Measurements from ENCODE around the gene VOPP1.

Gene VOPP1

GRCh38 chr7:55486991-55487390 is 85.3 kb downstream of the VOPP1 start:
- DNase-seq = no peak
- Histone ChIP-seq H3F3A (ENCODE audit: insufficient read depth, low read length) (peaks cover 17% of the 10 kb centered on the region), H3K79me2 (ENCODE audit: low read length) (peaks cover 100% of the 10 kb centered on the region), H3K4me1 (ENCODE audit: low read length) (peaks cover 25% of the 10 kb centered on the region), H3K27ac (ENCODE audit: low read length) (no peak overlapping the region), H3K4me2 (ENCODE audit: low read depth, low read length) (no peak overlapping the region), H3K9me3 (replicated peaks; ENCODE audit: insufficient read depth, low read length) (no peaks in the 10 kb centered on the region), H4K20me1 (ENCODE audit: insufficient read depth, low read length) (no peaks in the 10 kb centered on the region), H3K4me3 (ENCODE audit: low read length) (no peak overlapping the region), H2AFZ (ENCODE audit: low read length) (no peak overlapping the region), H3K9me2 (replicated peaks; ENCODE audit: insufficient read depth, low read length) (no peaks in the 10 kb centered on the region), H3K36me3 (replicated peaks; ENCODE audit: insufficient read depth, low read length) (peaks cover 14% of the 10 kb centered on the region), H3K27me3 (replicated peaks; ENCODE audit: insufficient read depth, low read length) (no peaks in the 10 kb centered on the region), H3K9ac (ENCODE audit: low read length) (no peak overlapping the region)
- TF ChIP-seq CTCF (IDR thresholded peaks at IDR 0.05; ENCODE audit: low read length) = no peak
- TF ChIP-seq EZH2 (optimal IDR thresholded peaks at IDR 0.05; ENCODE audit: low read depth, low read length) = no peak
- no peak for TF ChIP-seq EZH2phosphoT487 (IDR thresholded peaks at IDR 0.05; ENCODE audit: low read length)

GRCh38 chr7:55486192-55486590 is 86.1 kb downstream of the VOPP1 start:
- Histone ChIP-seq H3K36me3 (replicated peaks; ENCODE audit: insufficient read depth, low read length) (peaks cover 14% of the 10 kb centered on the region), H3F3A (ENCODE audit: insufficient read depth, low read length) (peaks cover 17% of the 10 kb centered on the region), H3K4me3 (ENCODE audit: low read length) (no peak overlapping the region), H2AFZ (ENCODE audit: low read length) (no peak overlapping the region), H3K9me2 (replicated peaks; ENCODE audit: insufficient read depth, low read length) (no peaks in the 10 kb centered on the region), H3K9me3 (replicated peaks; ENCODE audit: insufficient read depth, low read length) (no peaks in the 10 kb centered on the region), H3K4me1 (ENCODE audit: low read length) (peaks cover 25% of the 10 kb centered on the region), H3K79me2 (ENCODE audit: low read length) (peaks cover 100% of the 10 kb centered on the region), H3K9ac (ENCODE audit: low read length) (no peak overlapping the region), H3K27ac (ENCODE audit: low read length) (no peak overlapping the region), H4K20me1 (ENCODE audit: insufficient read depth, low read length) (no peaks in the 10 kb centered on the region), H3K4me2 (ENCODE audit: low read depth, low read length) (no peak overlapping the region), H3K27me3 (replicated peaks; ENCODE audit: insufficient read depth, low read length) (no peaks in the 10 kb centered on the region)
- no peak for DNase-seq
- no peak for TF ChIP-seq EZH2phosphoT487 (IDR thresholded peaks at IDR 0.05; ENCODE audit: low read length)

- Histone ChIP-seq H2AFZ (ENCODE audit: low read length) (no peak overlapping the region), H3K27me3 (replicated peaks; ENCODE audit: insufficient read depth, low read length) (no peaks in the 10 kb centered on the region), H3K36me3 (replicated peaks; ENCODE audit: insufficient read depth, low read length) (peaks cover 14% of the 10 kb centered on the region), H3K9ac (ENCODE audit: low read length) (no peak overlapping the region), H3K9me3 (replicated peaks; ENCODE audit: insufficient read depth, low read length) (no peaks in the 10 kb centered on the region), H3K4me1 (ENCODE audit: low read length) (peaks cover 25% of the 10 kb centered on the region), H3F3A (ENCODE audit: insufficient read depth, low read length) (peaks cover 17% of the 10 kb centered on the region), H3K9me2 (replicated peaks; ENCODE audit: insufficient read depth, low read length) (no peaks in the 10 kb centered on the region), H3K79me2 (ENCODE audit: low read length) (peaks cover 100% of the 10 kb centered on the region), H3K27ac (ENCODE audit: low read length) (no peak overlapping the region), H3K4me3 (ENCODE audit: low read length) (no peak overlapping the region), H3K4me2 (ENCODE audit: low read depth, low read length) (no peak overlapping the region), H4K20me1 (ENCODE audit: insufficient read depth, low read length) (no peaks in the 10 kb centered on the region)
- TF ChIP-seq CTCF (IDR thresholded peaks at IDR 0.05; ENCODE audit: low read length) (no peak), EZH2phosphoT487 (IDR thresholded peaks at IDR 0.05; ENCODE audit: low read length) (no peak)
- DNase-seq = no peak
Observed at GRCh38 chr7:55485501-55486191, 86.7 kb downstream of the VOPP1 start.

- TF ChIP-seq EZH2 (optimal IDR thresholded peaks at IDR 0.05; ENCODE audit: low read depth, low read length) = no peak
- no peak for TF ChIP-seq CTCF (IDR thresholded peaks at IDR 0.05; ENCODE audit: low read length)
- no peak for TF ChIP-seq EZH2phosphoT487 (IDR thresholded peaks at IDR 0.05; ENCODE audit: low read length)
- H3F3A ChIP-seq (ENCODE audit: insufficient read depth, low read length) = peaks cover 17% of the 10 kb centered on the region
- no peaks in the 10 kb centered on the region for H3K9me3 ChIP-seq (replicated peaks; ENCODE audit: insufficient read depth, low read length)
- H3K9me2 ChIP-seq (replicated peaks; ENCODE audit: insufficient read depth, low read length) = no peaks in the 10 kb centered on the region
- 0 out of 2 replicates have a peak, but pooled peaks cover 7% of the 10 kb centered on the region for H3K36me3 ChIP-seq (replicated peaks; ENCODE audit: insufficient read depth, low read length)
- DNase-seq = no peak
- H3K79me2 ChIP-seq (ENCODE audit: low read length) = peaks cover 100% of the 10 kb centered on the region
- H3K27me3 ChIP-seq (replicated peaks; ENCODE audit: insufficient read depth, low read length) = no peaks in the 10 kb centered on the region
- no peak overlapping the region for H3K4me2 ChIP-seq (ENCODE audit: low read depth, low read length)
- H3K9ac ChIP-seq (ENCODE audit: low read length) = no peak overlapping the region
- H3K27ac ChIP-seq (ENCODE audit: low read length) = no peak overlapping the region; the same call in 1 of the 2 replicates
- H2AFZ ChIP-seq (ENCODE audit: low read length) = no peak overlapping the region
- peaks cover 25% of the 10 kb centered on the region for H3K4me1 ChIP-seq (ENCODE audit: low read length)
- no peaks in the 10 kb centered on the region for H4K20me1 ChIP-seq (ENCODE audit: insufficient read depth, low read length)
- no peak overlapping the region for H3K4me3 ChIP-seq (ENCODE audit: low read length)
Observed at GRCh38 chr7:55484834-55485233, 87.5 kb downstream of the VOPP1 start.
